Measurements from ENCODE around the gene OOSP3. TPM values are rescaled to one million over a fixed set of nuclear protein-coding genes. Genes with fewer than 3 reads are reported as not detected.
"Not testable (repeated sequence)": the region's sequence is repeated elsewhere in the genome, so short reads cannot be mapped to it uniquely, and the experiment has no call there.

OOSP3 gene
- total RNA-seq, 2 experiments from 2014 or later, result not detected

DNA sequence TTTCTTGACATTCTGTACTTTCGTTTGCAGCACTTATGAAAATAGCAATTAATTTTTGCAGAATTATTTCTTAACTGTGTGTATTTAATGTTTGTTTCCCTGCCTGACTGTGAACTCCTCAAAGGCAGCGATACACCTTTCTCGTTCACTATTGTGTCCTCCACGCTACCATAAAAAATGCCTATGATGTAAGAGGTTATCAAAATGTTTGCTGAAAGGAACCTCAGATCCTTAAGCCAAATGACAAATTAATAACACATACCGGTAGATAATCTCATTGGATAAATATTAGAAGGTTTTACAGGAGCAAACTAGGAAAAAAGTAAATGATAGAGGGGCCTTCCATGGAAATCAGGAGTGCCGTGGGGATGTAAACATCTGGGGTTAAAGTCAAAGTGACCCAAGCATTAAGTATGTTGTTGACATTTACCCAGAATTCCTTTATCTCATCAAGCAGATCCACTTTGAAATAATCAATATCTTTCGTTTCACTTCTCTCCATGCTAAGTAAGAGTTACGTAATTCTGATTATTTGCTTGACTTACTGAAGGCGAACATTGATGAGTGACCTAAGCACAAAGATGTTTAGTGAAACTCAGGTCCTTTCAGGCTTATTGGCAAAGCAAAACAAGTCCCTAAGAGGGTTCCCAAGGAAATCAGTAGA, 2.6 kb upstream of the OOSP3 start:
- Mint-ChIP-seq H3K27ac (no peak overlapping the region), H3K36me3 (ENCODE audit: low read depth) (no peaks in the 10 kb centered on the region), H3K4me3 (no peak overlapping the region), H3K27me3 (peaks cover 6% of the 10 kb centered on the region), H3K9me3 (peaks cover under 1% of the 10 kb centered on the region), H3K4me1 (ENCODE audit: low read depth) (no peaks in the 10 kb centered on the region)
- CTCF ChIA-PET, result no interaction called here
- DNase-seq (no peak), ATAC-seq (no peak)
- TF ChIP-seq, protein P1, sequence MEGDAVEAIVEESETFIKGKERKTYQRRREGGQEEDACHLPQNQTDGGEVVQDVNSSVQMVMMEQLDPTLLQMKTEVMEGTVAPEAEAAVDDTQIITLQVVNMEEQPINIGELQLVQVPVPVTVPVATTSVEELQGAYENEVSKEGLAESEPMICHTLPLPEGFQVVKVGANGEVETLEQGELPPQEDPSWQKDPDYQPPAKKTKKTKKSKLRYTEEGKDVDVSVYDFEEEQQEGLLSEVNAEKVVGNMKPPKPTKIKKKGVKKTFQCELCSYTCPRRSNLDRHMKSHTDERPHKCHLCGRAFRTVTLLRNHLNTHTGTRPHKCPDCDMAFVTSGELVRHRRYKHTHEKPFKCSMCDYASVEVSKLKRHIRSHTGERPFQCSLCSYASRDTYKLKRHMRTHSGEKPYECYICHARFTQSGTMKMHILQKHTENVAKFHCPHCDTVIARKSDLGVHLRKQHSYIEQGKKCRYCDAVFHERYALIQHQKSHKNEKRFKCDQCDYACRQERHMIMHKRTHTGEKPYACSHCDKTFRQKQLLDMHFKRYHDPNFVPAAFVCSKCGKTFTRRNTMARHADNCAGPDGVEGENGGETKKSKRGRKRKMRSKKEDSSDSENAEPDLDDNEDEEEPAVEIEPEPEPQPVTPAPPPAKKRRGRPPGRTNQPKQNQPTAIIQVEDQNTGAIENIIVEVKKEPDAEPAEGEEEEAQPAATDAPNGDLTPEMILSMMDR (IDR thresholded peaks at IDR 0.05), result no peak
- intact Hi-C loops (cut with micrococcal nuclease), result no loop called here
- POLR2A ChIA-PET, result no interaction called here

GRCh38 chr11:59877325-59877724, 1.3 kb upstream of the OOSP3 start:
- CTCF ChIA-PET, result no interaction called here

DNA sequence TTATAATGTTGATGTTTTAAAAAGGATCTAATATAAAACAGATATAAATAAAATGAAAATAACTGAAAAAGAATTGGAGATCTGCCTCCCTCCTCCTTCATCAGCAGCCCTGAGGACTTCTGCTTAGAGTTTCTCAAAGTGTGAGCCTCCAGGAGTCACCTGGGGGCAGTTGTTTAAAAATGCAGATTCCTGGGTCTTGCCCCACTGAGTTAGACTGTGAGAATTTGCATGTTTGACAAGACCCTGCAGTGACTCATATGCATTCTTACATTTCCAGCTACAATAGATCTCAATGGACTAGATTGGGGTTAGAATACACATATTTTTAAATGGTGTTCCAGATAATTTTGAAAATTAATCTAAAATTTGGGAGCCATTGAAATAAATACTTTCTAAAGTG, 798 bp upstream of the OOSP3 start:
- no peaks in the 10 kb centered on the region for H3K4me1 Mint-ChIP-seq (ENCODE audit: low read depth)
- no peaks in the 10 kb centered on the region for H3K36me3 Mint-ChIP-seq (ENCODE audit: low read depth)
- ATAC-seq (no peak), DNase-seq (no peak)
- H3K27me3 Mint-ChIP-seq, result peaks cover 6% of the 10 kb centered on the region
- H3K27ac Mint-ChIP-seq, result no peak overlapping the region
- no peak overlapping the region for H3K4me3 Mint-ChIP-seq
- no peaks in the 10 kb centered on the region for H3K9me3 Mint-ChIP-seq
- intact Hi-C loops (cut with micrococcal nuclease), result no loop called here
- TF ChIP-seq, protein P1 (IDR thresholded peaks at IDR 0.05), result no peak
- ChIA-PET CTCF (no interaction called here), POLR2A (no interaction called here)

More at GRCh38 chr11:59877325-59877724, 1.3 kb upstream of the OOSP3 start:
- DNase-seq (no peak), ATAC-seq (no peak)
- Mint-ChIP-seq H3K36me3 (ENCODE audit: low read depth) (no peaks in the 10 kb centered on the region), H3K4me1 (ENCODE audit: low read depth) (no peaks in the 10 kb centered on the region), H3K4me3 (no peak overlapping the region), H3K27ac (no peak overlapping the region), H3K9me3 (no peaks in the 10 kb centered on the region), H3K27me3 (peaks cover 6% of the 10 kb centered on the region)
- TF ChIP-seq, protein P1 (IDR thresholded peaks at IDR 0.05), result no peak
- POLR2A ChIA-PET, result no interaction called here
- intact Hi-C loops (cut with micrococcal nuclease), result no loop called here

GRCh38 chr11:59879567-59879966, 985 bp downstream of the OOSP3 start:
- no peak for ATAC-seq
- H3K27ac Mint-ChIP-seq, result no peak overlapping the region
- intact Hi-C loops (cut with micrococcal nuclease), result no loop called here
- H3K9me3 Mint-ChIP-seq, result no peaks in the 10 kb centered on the region
- TF ChIP-seq, protein P1 (IDR thresholded peaks at IDR 0.05), result no peak
- no peaks in the 10 kb centered on the region for H3K36me3 Mint-ChIP-seq (ENCODE audit: low read depth)
- ChIA-PET POLR2A (no interaction called here), CTCF (no interaction called here)
- H3K27me3 Mint-ChIP-seq, result peaks cover 6% of the 10 kb centered on the region
- DNase-seq, result no peak
- H3K4me3 Mint-ChIP-seq, result no peak overlapping the region
- H3K4me1 Mint-ChIP-seq (ENCODE audit: low read depth), result no peaks in the 10 kb centered on the region

DNA sequence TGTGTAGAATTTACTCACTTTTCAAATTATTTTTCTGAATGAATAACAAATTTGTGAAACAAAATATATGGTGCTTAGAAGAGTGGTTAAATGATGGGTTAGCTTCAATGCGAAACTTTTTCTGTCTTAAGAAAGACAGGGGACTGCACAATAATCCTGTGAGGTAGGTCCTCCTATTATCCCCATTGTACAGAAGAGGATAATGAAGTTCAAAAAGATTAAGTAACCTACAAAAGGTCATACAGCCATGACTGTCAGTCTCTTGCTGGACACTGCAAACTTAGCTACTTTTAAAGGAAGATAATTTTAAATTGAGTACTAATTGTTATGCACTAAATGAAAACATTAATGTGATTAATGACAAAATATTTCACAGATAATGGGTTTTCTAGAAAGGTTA, 5.0 kb downstream of the OOSP3 start:
- no peak for ATAC-seq
- no peaks in the 10 kb centered on the region for H3K36me3 Mint-ChIP-seq (ENCODE audit: low read depth)
- no peak for DNase-seq
- CTCF ChIA-PET, result no interaction called here
- H3K27me3 Mint-ChIP-seq, result peaks cover 9% of the 10 kb centered on the region
- H3K9me3 Mint-ChIP-seq, result peaks cover 15% of the 10 kb centered on the region
- TF ChIP-seq, protein P1 (IDR thresholded peaks at IDR 0.05), result no peak
- POLR2A ChIA-PET, result no interaction called here
- intact Hi-C loops (cut with micrococcal nuclease), result no loop called here
- H3K4me3 Mint-ChIP-seq, result no peak overlapping the region
- H3K27ac Mint-ChIP-seq, result no peak overlapping the region
- no peaks in the 10 kb centered on the region for H3K4me1 Mint-ChIP-seq (ENCODE audit: low read depth)

GRCh38 chr11:59887156-59887555, 8.6 kb downstream of the OOSP3 start:
- ATAC-seq; intact Hi-C loops (cut with micrococcal nuclease); H3K4me3 Mint-ChIP-seq; H3K27me3 Mint-ChIP-seq; DNase-seq; POLR2A ChIA-PET; H3K27ac Mint-ChIP-seq; CTCF ChIA-PET; H3K36me3 Mint-ChIP-seq (ENCODE audit: low read depth); H3K4me1 Mint-ChIP-seq (ENCODE audit: low read depth): not testable (repeated sequence)
- H3K9me3 Mint-ChIP-seq, result peaks cover 34% of the 10 kb centered on the region
